ENCODE measurements around the gene SULT4A1. TPM values are rescaled to one million over a fixed set of nuclear protein-coding genes. Genes with fewer than 3 reads are reported as not detected.

The SULT4A1 gene
- total and polyA plus RNA-seq, 2 donors: 0.09 to 4.6 TPM

DNA sequence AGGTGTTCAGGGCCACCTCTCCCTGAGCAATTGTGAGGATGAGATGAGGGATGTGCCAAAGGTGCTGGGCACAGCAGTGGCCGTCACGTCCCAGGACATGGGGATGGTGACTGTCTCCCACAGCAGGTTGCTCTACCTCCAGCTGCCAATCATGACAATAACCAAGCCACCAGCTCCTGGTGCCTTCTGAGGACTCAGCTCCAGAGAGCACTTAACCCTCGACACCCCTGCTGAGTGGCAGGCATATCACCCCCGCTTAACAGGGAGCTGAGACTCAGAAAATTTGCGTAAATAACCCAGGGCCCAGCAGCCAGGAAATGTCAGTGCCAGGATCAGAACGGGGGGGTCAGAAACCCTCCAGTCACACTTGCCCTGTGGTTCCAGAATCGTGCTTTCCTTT lies 37.9 kb upstream of the SULT4A1 start:
- no peak for DNase-seq (ENCODE audit: low read depth in 6 of 9, low spot score in 9 of 9)
- Histone ChIP-seq H3K27ac (ENCODE audit: low read depth in 1 of 2, low read length in 1 of 2) (no peak overlapping the region), H3K9me3 (ENCODE audit: control insufficient read depth in 2 of 2, insufficient read depth in 1 of 2, low read length in 1 of 2) (no peaks in the 10 kb centered on the region), H3K27me3 (ENCODE audit: control insufficient read depth in 2 of 2, insufficient read depth in 1 of 2, low read length in 1 of 2) (peaks cover 0 to 9% of the 10 kb centered on the region in 2 donors), H3K36me3 (ENCODE audit: control insufficient read depth in 2 of 2, insufficient read depth in 2 of 2, low read length in 1 of 2) (no peaks in the 10 kb centered on the region), H3K4me3 (ENCODE audit: low read length in 2 of 2) (no peak overlapping the region), H3K4me1 (ENCODE audit: control insufficient read depth in 2 of 2, insufficient read depth in 2 of 2, low read length in 2 of 2) (no peaks in the 10 kb centered on the region)
- 72% methylated on average over 7 of the region's 7 CpGs for WGBS

- Histone ChIP-seq H3K27ac (ENCODE audit: low read depth in 1 of 2, low read length in 1 of 2) (no peak overlapping the region), H3K9me3 (ENCODE audit: control insufficient read depth in 2 of 2, insufficient read depth in 1 of 2, low read length in 1 of 2) (no peaks in the 10 kb centered on the region), H3K4me1 (ENCODE audit: control insufficient read depth in 2 of 2, insufficient read depth in 2 of 2, low read length in 2 of 2) (no peaks in the 10 kb centered on the region), H3K4me3 (ENCODE audit: low read length in 2 of 2) (no peak overlapping the region), H3K36me3 (ENCODE audit: control insufficient read depth in 2 of 2, insufficient read depth in 2 of 2, low read length in 1 of 2) (no peaks in the 10 kb centered on the region), H3K27me3 (ENCODE audit: control insufficient read depth in 2 of 2, insufficient read depth in 1 of 2, low read length in 1 of 2) (peaks cover 0 to 22% of the 10 kb centered on the region in 2 donors)
- WGBS: 80% methylated on average over 12 of the region's 12 CpGs
- DNase-seq (ENCODE audit: low read depth in 6 of 9, low spot score in 9 of 9): no peak
Observed at GRCh38 chr22:43897751-43898261, 35.5 kb upstream of the SULT4A1 start.

DNA sequence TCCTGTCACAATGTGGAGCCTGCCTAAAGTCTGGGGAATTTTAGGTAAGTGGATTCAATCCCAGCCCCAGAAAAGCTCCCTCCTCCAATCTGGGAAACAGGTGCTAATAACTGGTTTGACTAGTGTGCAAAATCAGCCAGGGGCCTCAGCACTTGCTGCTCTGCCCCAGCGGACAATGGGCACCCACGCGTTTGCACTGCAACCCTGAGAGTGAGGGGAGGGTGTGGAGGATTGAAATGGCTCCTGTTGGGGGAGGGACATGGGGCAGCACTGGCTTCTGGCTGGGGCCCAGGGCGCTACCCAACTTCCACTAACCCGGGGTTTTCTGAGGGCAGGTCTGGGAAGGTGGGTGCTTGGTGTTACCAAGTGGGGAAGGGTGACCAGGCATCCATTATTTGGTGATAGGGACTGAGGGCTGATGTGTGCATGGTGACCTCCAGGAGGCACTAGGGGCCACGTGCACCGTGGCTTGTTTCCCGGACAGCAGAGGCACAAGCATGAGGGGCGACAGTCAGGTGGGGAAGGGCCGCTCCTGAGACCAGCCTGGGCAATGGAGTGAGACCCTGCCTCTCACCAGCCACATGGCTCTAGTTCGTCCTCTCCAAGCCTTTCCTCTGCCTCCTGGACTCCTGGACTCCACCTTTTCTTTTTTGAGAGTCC lies 33.8 kb upstream of the SULT4A1 start:
- Histone ChIP-seq H3K27me3 (ENCODE audit: control insufficient read depth in 2 of 2, insufficient read depth in 1 of 2, low read length in 1 of 2) (peaks cover 15 to 39% of the 10 kb centered on the region in 2 donors), H3K36me3 (ENCODE audit: control insufficient read depth in 2 of 2, insufficient read depth in 2 of 2, low read length in 1 of 2) (no peaks in the 10 kb centered on the region), H3K4me3 (ENCODE audit: low read length in 2 of 2) (no peak overlapping the region), H3K4me1 (ENCODE audit: control insufficient read depth in 2 of 2, insufficient read depth in 2 of 2, low read length in 2 of 2) (peaks cover 0 to 5% of the 10 kb centered on the region in 2 donors), H3K27ac (ENCODE audit: low read depth in 1 of 2, low read length in 1 of 2) (no peak overlapping the region), H3K9me3 (ENCODE audit: control insufficient read depth in 2 of 2, insufficient read depth in 1 of 2, low read length in 1 of 2) (no peaks in the 10 kb centered on the region)
- 57% methylated on average over 11 of the region's 11 CpGs for WGBS
- no peak for DNase-seq (ENCODE audit: low read depth in 6 of 9, low spot score in 9 of 9)

GRCh38 chr22:43894122-43894521 lies 31.8 kb upstream of the SULT4A1 start:
- Histone ChIP-seq H3K4me1 (ENCODE audit: control insufficient read depth in 2 of 2, insufficient read depth in 2 of 2, low read length in 2 of 2) (peaks cover 0 to 5% of the 10 kb centered on the region in 2 donors), H3K36me3 (ENCODE audit: control insufficient read depth in 2 of 2, insufficient read depth in 2 of 2, low read length in 1 of 2) (no peaks in the 10 kb centered on the region), H3K27ac (ENCODE audit: low read depth in 1 of 2, low read length in 1 of 2) (no peak overlapping the region), H3K4me3 (ENCODE audit: low read length in 2 of 2) (no peak overlapping the region), H3K27me3 (ENCODE audit: control insufficient read depth in 2 of 2, insufficient read depth in 1 of 2, low read length in 1 of 2) (peaks cover 24 to 59% of the 10 kb centered on the region in 2 donors), H3K9me3 (ENCODE audit: control insufficient read depth in 2 of 2, insufficient read depth in 1 of 2, low read length in 1 of 2) (no peaks in the 10 kb centered on the region)
- WGBS: 94% methylated on average over 5 of the region's 5 CpGs
- no peak for DNase-seq (ENCODE audit: low read depth in 6 of 9, low spot score in 9 of 9)

DNA sequence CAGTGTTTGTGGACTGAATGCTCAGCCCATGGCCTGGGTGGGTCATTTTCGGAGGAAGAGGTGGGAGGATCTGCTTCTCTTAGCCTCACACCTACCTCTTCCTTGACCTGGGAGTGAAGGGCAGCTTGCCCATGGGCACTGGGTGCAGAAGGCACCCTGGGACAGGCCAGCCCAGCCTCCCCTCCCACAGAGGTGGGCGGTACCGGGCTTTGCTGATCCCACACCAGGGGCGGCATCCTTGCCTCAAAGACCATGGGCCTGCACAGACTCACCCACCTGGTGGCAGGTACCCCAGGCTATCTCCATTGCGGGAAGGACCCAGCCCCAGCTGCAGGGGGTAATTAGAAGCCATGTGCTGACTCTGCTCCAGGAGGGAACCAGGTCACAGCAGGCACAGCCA lies 31.0 kb upstream of the SULT4A1 start:
- peaks cover 24 to 64% of the 10 kb centered on the region in 2 donors for H3K27me3 ChIP-seq (ENCODE audit: control insufficient read depth in 2 of 2, insufficient read depth in 1 of 2, low read length in 1 of 2)
- no peaks in the 10 kb centered on the region for H3K9me3 ChIP-seq (ENCODE audit: control insufficient read depth in 2 of 2, insufficient read depth in 1 of 2, low read length in 1 of 2)
- H3K27ac ChIP-seq (ENCODE audit: low read depth in 1 of 2, low read length in 1 of 2): no peak overlapping the region
- H3K36me3 ChIP-seq (ENCODE audit: control insufficient read depth in 2 of 2, insufficient read depth in 2 of 2, low read length in 1 of 2): no peaks in the 10 kb centered on the region
- no peak for DNase-seq (ENCODE audit: low read depth in 6 of 9, low spot score in 9 of 9)
- H3K4me1 ChIP-seq (ENCODE audit: control insufficient read depth in 2 of 2, insufficient read depth in 2 of 2, low read length in 2 of 2): peaks cover 0 to 5% of the 10 kb centered on the region in 2 donors
- 90% methylated on average over 5 of the region's 5 CpGs for WGBS
- H3K4me3 ChIP-seq (ENCODE audit: low read length in 2 of 2): no peak overlapping the region

- no peaks in the 10 kb centered on the region for H3K36me3 ChIP-seq (ENCODE audit: control insufficient read depth in 2 of 2, insufficient read depth in 2 of 2, low read length in 1 of 2)
- 57% methylated on average over 15 of the region's 15 CpGs for WGBS
- H3K27me3 ChIP-seq (ENCODE audit: control insufficient read depth in 2 of 2, insufficient read depth in 1 of 2, low read length in 1 of 2): peaks cover 24 to 66% of the 10 kb centered on the region in 2 donors
- no peak overlapping the region for H3K27ac ChIP-seq (ENCODE audit: low read depth in 1 of 2, low read length in 1 of 2)
- no peak for DNase-seq (ENCODE audit: low read depth in 6 of 9, low spot score in 9 of 9)
- H3K4me1 ChIP-seq (ENCODE audit: control insufficient read depth in 2 of 2, insufficient read depth in 2 of 2, low read length in 2 of 2): peaks cover 0 to 5% of the 10 kb centered on the region in 2 donors
- no peaks in the 10 kb centered on the region for H3K9me3 ChIP-seq (ENCODE audit: control insufficient read depth in 2 of 2, insufficient read depth in 1 of 2, low read length in 1 of 2)
- no peak overlapping the region for H3K4me3 ChIP-seq (ENCODE audit: low read length in 2 of 2)
Observed at GRCh38 chr22:43892183-43892894, 30.0 kb upstream of the SULT4A1 start.

- 6% methylated on average over 72 of the region's 72 CpGs for WGBS
- no peak within 1 kb of the TSS for H3K4me3 ChIP-seq (ENCODE audit: low read length in 2 of 2)
- no peak within 1 kb of the TSS for H3K27ac ChIP-seq (ENCODE audit: low read depth in 1 of 2, low read length in 1 of 2)
- no peaks in the 10 kb centered on the region for H3K36me3 ChIP-seq (ENCODE audit: control insufficient read depth in 2 of 2, insufficient read depth in 2 of 2, low read length in 1 of 2)
- H3K9me3 ChIP-seq (ENCODE audit: control insufficient read depth in 2 of 2, insufficient read depth in 1 of 2, low read length in 1 of 2): no peaks in the 10 kb centered on the region
- peaks cover 0 to 5% of the 10 kb centered on the region in 2 donors for H3K4me1 ChIP-seq (ENCODE audit: control insufficient read depth in 2 of 2, insufficient read depth in 2 of 2, low read length in 2 of 2)
- peaks cover 24 to 66% of the 10 kb centered on the region in 2 donors for H3K27me3 ChIP-seq (ENCODE audit: control insufficient read depth in 2 of 2, insufficient read depth in 1 of 2, low read length in 1 of 2)
- peak in 1 of 9 donors; percentile 13 for DNase-seq (ENCODE audit: low read depth in 6 of 9, low spot score in 9 of 9)
Observed at GRCh38 chr22:43891360-43892182, 29.3 kb upstream of the SULT4A1 start, which contains the start of gene PNPLA5. Gene PNPLA5, minus strand, starts transcription at chr22:43892013. Its CDS starts 133 bp downstream, at chr22:43891880.

DNA sequence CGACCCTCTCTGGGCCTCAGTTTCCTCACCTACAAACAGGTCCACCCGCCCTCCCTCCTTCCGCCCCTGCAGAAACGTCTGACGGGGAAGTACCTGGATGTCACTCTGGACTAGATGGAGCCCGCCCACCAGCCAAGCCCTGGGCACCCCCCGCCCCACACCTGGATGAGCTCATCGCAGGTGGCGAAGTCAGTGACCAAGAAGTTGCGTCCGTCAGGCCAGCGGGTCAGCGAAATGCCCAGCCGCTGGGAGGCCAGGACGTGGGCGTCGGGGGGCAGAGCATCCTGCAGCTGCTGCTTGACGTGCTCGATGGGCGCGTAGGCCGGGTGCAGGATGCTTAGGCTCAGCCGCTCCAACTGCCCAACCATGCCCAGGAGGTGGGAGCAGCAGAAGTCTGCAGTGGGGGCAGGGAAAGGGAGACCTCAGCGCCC lies 28.6 kb upstream of the SULT4A1 start:
- no peak for DNase-seq (ENCODE audit: low read depth in 6 of 9, low spot score in 9 of 9)
- Histone ChIP-seq H3K27ac (ENCODE audit: low read depth in 1 of 2, low read length in 1 of 2) (no peak overlapping the region), H3K36me3 (ENCODE audit: control insufficient read depth in 2 of 2, insufficient read depth in 2 of 2, low read length in 1 of 2) (no peaks in the 10 kb centered on the region), H3K9me3 (ENCODE audit: control insufficient read depth in 2 of 2, insufficient read depth in 1 of 2, low read length in 1 of 2) (no peaks in the 10 kb centered on the region), H3K27me3 (ENCODE audit: control insufficient read depth in 2 of 2, insufficient read depth in 1 of 2, low read length in 1 of 2) (peaks cover 24 to 66% of the 10 kb centered on the region in 2 donors), H3K4me1 (ENCODE audit: control insufficient read depth in 2 of 2, insufficient read depth in 2 of 2, low read length in 2 of 2) (peaks cover 0 to 5% of the 10 kb centered on the region in 2 donors), H3K4me3 (ENCODE audit: low read length in 2 of 2) (no peak overlapping the region)
- 25% methylated on average over 24 of the region's 24 CpGs for WGBS

All from thymus (tissue), 11 donors.